ENCODE results near the gene ZSWIM5. TPM values are rescaled to one million over a fixed set of nuclear protein-coding genes. Genes with fewer than 3 reads are reported as not detected.

Gene ZSWIM5
- total RNA-seq, 2 donors from 2014 or later, result 2.0 to 3.5 TPM

DNA sequence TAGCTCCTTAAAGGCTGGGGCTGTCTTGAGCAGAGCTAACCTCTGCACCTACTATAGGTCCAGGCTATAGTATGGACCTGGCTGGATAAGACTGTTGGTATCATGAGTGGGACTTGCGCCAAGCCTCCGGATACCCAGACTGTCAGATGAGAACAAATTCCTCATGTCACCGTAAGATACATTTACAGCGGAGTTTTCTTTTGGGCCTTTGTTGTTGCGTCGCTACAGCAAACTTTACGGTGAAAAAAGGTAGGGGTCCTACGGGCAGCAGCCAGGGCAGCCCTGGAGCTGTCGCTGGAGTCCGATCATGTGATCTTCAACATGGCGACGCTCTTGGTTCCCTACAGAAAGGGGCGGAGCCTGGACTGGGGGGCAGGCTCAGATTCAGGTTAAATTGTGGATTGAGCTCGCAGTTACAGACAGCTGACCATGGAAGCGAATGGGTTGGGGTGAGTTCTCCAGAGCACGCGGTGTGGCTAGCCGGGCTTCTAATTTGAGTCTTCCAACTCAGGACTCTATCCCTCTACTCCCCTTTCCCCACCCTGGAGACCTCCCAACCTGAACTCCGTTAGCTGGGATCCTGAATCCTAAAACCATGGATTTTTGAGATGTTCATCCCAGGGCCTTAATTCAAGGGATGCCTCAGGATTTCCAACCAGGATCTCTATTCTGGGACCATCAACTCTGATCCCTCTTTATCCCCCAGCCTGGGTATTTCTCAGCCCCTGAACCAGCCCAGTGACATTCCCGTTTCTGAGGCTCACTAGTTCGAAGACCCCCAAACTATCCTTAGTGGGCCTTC, 194.4 kb downstream of the ZSWIM5 start, which contains the start of gene UROD:
Gene UROD, plus strand, starts transcription at position 418 of the 802 bp plus-strand sequence. Its CDS starts 12 bp downstream, at position 430.
- TF ChIP-seq, protein P1, sequence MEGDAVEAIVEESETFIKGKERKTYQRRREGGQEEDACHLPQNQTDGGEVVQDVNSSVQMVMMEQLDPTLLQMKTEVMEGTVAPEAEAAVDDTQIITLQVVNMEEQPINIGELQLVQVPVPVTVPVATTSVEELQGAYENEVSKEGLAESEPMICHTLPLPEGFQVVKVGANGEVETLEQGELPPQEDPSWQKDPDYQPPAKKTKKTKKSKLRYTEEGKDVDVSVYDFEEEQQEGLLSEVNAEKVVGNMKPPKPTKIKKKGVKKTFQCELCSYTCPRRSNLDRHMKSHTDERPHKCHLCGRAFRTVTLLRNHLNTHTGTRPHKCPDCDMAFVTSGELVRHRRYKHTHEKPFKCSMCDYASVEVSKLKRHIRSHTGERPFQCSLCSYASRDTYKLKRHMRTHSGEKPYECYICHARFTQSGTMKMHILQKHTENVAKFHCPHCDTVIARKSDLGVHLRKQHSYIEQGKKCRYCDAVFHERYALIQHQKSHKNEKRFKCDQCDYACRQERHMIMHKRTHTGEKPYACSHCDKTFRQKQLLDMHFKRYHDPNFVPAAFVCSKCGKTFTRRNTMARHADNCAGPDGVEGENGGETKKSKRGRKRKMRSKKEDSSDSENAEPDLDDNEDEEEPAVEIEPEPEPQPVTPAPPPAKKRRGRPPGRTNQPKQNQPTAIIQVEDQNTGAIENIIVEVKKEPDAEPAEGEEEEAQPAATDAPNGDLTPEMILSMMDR (IDR thresholded peaks at IDR 0.05), result no peak
- H3K36me3 ChIP-seq, result peaks cover 27% of the 10 kb centered on the region
- ATAC-seq (ENCODE audit: insufficient number of reproducible peaks, low FRiP score, low read depth), result peak; percentile 85
- peaks cover 19 to 48% of the 10 kb centered on the region in 2 donors for H3K4me1 ChIP-seq (ENCODE audit: control insufficient read depth in 1 of 2, low read depth in 2 of 2)
- DNase-seq (ENCODE audit: low spot score), result peak; percentile 79
- no peaks in the 10 kb centered on the region for H3K27me3 ChIP-seq (replicated peaks; ENCODE audit: insufficient read depth)
- peak within 1 kb of the TSS; percentile 69 to 84 for H3K27ac ChIP-seq
- peak within 1 kb of the TSS; percentile 96 for H3K4me3 ChIP-seq
- H3K9me3 ChIP-seq, result no peaks in the 10 kb centered on the region

GRCh38 chr1:45010855-45011811, 195.3 kb downstream of the ZSWIM5 start, which contains the start of gene HECTD3:
HECTD3 (minus strand) TSS chr1:45011324; CDS start chr1:45011257, 67 bp downstream.
- H3K27me3 ChIP-seq (replicated peaks; ENCODE audit: insufficient read depth), result no peaks in the 10 kb centered on the region
- TF ChIP-seq, protein P1 (IDR thresholded peaks at IDR 0.05), result no peak
- DNase-seq (ENCODE audit: low spot score), result peak; percentile 46
- H3K4me3 ChIP-seq, result peak within 1 kb of the TSS; percentile 96
- ATAC-seq (ENCODE audit: insufficient number of reproducible peaks, low FRiP score, low read depth), result peak; percentile 62
- peaks cover 19 to 48% of the 10 kb centered on the region in 2 donors for H3K4me1 ChIP-seq (ENCODE audit: control insufficient read depth in 1 of 2, low read depth in 2 of 2)
- H3K9me3 ChIP-seq, result no peaks in the 10 kb centered on the region
- H3K27ac ChIP-seq, result peak within 1 kb of the TSS; percentile 69 to 84
- H3K36me3 ChIP-seq, result peaks cover 34% of the 10 kb centered on the region

DNA sequence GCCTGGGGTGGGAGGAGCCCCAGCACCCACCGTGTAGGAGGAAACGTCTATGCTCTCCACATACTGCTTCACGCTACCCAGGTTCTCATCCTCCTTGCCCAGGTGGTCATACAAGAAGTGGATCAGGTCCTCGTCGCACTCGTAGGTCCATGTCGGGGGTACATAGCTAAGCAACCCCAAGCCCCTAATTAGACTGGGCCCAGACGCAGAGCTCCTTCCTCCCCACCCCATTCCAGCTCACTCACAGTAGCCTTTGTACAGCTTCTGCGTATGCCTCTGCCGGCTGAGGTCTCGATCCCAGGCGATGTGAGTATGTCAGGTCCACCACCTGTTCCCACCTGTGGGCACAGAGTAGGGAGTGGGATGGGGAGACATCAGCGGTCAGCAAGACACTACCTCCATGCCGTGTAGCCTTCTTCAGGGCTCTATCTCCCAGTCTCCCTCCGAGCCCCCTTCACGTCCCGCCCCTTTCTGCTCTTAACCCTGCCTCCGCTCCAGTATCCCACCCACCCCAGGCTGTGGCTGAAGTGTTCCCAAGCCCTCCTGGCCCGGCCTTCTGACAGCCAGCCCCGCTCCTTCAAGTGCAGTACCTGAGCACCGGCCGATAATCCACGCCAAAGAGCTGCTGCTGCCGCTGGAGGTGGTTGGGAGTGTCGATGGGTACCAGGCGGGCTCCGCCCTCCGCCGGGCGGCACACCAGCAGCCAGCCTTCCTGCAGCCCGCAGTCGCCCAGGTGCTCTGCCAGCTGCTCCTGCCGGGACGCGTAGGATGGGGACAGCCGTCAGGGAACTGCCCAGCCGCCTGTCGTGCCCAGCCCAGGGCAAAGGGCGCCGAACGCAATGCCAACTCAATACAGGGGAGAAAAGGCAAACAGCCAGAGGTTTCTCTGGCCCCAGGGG, 196.2 kb downstream of the ZSWIM5 start:
- Histone ChIP-seq H3K27me3 (replicated peaks; ENCODE audit: insufficient read depth) (no peaks in the 10 kb centered on the region), H3K4me1 (ENCODE audit: control insufficient read depth in 1 of 2, low read depth in 2 of 2) (peaks cover 19 to 48% of the 10 kb centered on the region in 2 donors), H3K9me3 (no peaks in the 10 kb centered on the region), H3K27ac (peak overlapping the region; percentile 69 to 84), H3K4me3 (peak overlapping the region; percentile 96), H3K36me3 (peaks cover 41% of the 10 kb centered on the region)
- DNase-seq (ENCODE audit: low spot score) (no peak), ATAC-seq (ENCODE audit: insufficient number of reproducible peaks, low FRiP score, low read depth) (no peak)
- TF ChIP-seq, protein P1 (IDR thresholded peaks at IDR 0.05), result no peak

- Histone ChIP-seq H3K9me3 (no peaks in the 10 kb centered on the region), H3K27me3 (replicated peaks; ENCODE audit: insufficient read depth) (no peaks in the 10 kb centered on the region), H3K36me3 (peaks cover 50% of the 10 kb centered on the region), H3K4me3 (peak overlapping the region; percentile 96), H3K4me1 (ENCODE audit: control insufficient read depth in 1 of 2, low read depth in 2 of 2) (peaks cover 19 to 41% of the 10 kb centered on the region in 2 donors), H3K27ac (no peak overlapping the region)
- ATAC-seq (ENCODE audit: insufficient number of reproducible peaks, low FRiP score, low read depth), result no peak
- no peak for DNase-seq (ENCODE audit: low spot score)
- TF ChIP-seq, protein P1 (IDR thresholded peaks at IDR 0.05), result no peak
These were observed 197.0 kb downstream of the ZSWIM5 start for GRCh38 chr1:45009296-45009865.

All from thoracic aorta (tissue), 2 donors.